Measurements from ENCODE around the gene ST3GAL3. TPM values are rescaled to one million over a fixed set of nuclear protein-coding genes. Genes with fewer than 3 reads are reported as not detected.
A peak's percentile ranks its signal among the peaks of the same experiment; 100 is the strongest.

The ST3GAL3 gene
- total and polyA plus RNA-seq, 11 donors: 14.4 to 31.7 (median 26.3) TPM

DNA sequence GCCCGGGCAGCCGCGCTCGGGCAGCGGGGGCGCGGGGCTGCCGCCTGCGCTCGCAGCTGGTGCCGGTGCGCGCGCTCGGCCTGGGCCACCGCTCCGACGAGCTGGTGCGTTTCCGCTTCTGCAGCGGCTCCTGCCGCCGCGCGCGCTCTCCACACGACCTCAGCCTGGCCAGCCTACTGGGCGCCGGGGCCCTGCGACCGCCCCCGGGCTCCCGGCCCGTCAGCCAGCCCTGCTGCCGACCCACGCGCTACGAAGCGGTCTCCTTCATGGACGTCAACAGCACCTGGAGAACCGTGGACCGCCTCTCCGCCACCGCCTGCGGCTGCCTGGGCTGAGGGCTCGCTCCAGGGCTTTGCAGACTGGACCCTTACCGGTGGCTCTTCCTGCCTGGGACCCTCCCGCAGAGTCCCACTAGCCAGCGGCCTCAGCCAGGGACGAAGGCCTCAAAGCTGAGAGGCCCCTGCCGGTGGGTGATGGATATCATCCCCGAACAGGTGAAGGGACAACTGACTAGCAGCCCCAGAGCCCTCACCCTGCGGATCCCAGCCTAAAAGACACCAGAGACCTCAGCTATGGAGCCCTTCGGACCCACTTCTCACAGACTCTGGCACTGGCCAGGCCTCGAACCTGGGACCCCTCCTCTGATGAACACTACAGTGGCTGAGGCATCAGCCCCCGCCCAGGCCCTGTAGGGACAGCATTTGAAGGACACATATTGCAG, 229.3 kb downstream of the ST3GAL3 start:
- 11 to 55% (median 29%) methylated on average over 10 to 56 of the region's 56 CpGs for WGBS, 4 donors
- TF ChIP-seq POLR2A (IDR thresholded peaks at IDR 0.05): no peak
- TF ChIP-seq, protein P1, sequence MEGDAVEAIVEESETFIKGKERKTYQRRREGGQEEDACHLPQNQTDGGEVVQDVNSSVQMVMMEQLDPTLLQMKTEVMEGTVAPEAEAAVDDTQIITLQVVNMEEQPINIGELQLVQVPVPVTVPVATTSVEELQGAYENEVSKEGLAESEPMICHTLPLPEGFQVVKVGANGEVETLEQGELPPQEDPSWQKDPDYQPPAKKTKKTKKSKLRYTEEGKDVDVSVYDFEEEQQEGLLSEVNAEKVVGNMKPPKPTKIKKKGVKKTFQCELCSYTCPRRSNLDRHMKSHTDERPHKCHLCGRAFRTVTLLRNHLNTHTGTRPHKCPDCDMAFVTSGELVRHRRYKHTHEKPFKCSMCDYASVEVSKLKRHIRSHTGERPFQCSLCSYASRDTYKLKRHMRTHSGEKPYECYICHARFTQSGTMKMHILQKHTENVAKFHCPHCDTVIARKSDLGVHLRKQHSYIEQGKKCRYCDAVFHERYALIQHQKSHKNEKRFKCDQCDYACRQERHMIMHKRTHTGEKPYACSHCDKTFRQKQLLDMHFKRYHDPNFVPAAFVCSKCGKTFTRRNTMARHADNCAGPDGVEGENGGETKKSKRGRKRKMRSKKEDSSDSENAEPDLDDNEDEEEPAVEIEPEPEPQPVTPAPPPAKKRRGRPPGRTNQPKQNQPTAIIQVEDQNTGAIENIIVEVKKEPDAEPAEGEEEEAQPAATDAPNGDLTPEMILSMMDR (IDR thresholded peaks at IDR 0.05): peak in 2 of 12 donors; percentile 5 to 6
- peak overlapping the region in 11 of 12 donors; percentile 18 to 57 (median 50) for H3K4me3 ChIP-seq
- H3K27ac ChIP-seq: no peak overlapping the region
- H3K4me1 ChIP-seq: peaks cover 3 to 32% (median 19%) of the 10 kb centered on the region in 12 donors
- intact Hi-C loops (cut with DNase I): loop anchor here in 4 of 10 donors (5.0 to 10.0 kb wide), 3 partner anchors 108 to 412 kb away; partner anchors contain the start of gene PTPRF (in 1 of the 4)
- H3K9me3 ChIP-seq: no peaks in the 10 kb centered on the region
- peak in 2 of 5 donors; percentile 53 to 54 for DNase-seq
- ATAC-seq: peak in 2 of 4 donors; percentile 37 to 41
- H3K36me3 ChIP-seq: no peaks in the 10 kb centered on the region
- H3K27me3 ChIP-seq: peaks cover 3 to 23% (median 9%) of the 10 kb centered on the region in 9 donors

DNA sequence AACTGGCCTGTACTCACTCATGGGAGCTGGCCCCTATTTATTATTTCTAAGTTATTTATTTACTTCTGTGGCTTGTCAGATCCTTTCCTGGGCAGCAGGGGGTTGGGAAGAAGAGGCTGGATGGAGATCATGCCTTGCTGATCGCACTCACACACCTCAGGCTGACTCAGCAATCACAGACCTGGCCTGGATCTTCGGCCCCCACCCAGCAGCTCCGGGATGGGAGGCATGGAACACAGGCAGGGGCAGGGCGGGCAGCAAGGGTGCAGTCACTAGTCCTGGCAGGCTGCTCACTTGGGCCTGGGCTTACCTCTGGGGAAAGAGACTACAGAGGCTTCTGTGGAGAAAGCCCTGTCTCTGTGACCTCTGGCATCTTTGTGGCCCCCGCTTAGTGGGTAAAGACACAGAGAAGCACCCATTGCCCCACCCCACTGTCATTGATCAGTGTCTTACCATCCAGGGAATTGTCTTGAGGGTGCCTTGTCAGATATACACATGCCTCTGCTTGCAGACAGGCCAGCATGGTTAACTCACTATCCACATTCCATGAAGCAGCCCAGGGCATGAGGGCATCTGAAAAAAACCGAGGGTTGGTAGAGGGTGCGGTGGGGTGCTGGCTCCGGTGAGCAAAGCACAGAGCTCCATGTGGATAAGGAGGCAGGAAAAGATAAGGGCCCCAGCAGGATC, 230.0 kb downstream of the ST3GAL3 start:
- H3K27ac ChIP-seq: no peak overlapping the region

DNA sequence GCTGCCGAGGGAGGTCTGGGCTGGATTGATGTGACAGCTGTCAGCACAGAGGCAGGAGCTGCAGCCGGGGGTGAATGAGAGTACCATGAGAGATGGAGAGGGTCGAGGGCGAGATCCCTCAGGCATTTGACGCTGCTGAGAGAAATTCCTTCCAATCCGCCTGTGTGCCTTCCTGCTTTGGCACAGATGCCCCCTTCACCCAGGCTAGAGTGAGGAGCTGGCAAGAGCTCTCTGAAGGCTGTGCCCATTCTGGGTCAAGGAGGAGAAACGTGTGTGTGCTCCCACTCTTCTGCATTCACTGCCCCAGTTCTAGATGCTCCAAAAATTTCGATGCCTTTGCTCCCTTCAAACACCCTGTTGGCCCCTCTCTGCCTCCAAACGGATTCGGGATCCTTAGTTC, 231.0 kb downstream of the ST3GAL3 start:
- TF ChIP-seq POLR2A (IDR thresholded peaks at IDR 0.05): no peak
- TF ChIP-seq, protein P1 (IDR thresholded peaks at IDR 0.05): no peak
- ATAC-seq: no peak
- Histone ChIP-seq H3K4me1 (peaks cover 3 to 27% (median 13%) of the 10 kb centered on the region in 12 donors), H3K36me3 (no peaks in the 10 kb centered on the region), H3K4me3 (no peak overlapping the region), H3K27me3 (peaks cover 3 to 20% (median 9%) of the 10 kb centered on the region in 9 donors), H3K27ac (no peak overlapping the region), H3K9me3 (no peaks in the 10 kb centered on the region)
- 71 to 86% (median 79%) methylated on average over 9 to 10 of the region's 10 CpGs for WGBS, 4 donors
- peak in 1 of 5 donors; percentile 13 for DNase-seq
- intact Hi-C loops (cut with DNase I): loop anchor here in 4 of 10 donors (5.0 to 10.0 kb wide), 3 partner anchors 106 to 414 kb away; partner anchors contain the start of gene PTPRF (in 1 of the 4)

More for the DNA sequence above, 230.0 kb downstream of the ST3GAL3 start:
- TF ChIP-seq, protein P1 (IDR thresholded peaks at IDR 0.05): no peak
- no peak for TF ChIP-seq POLR2A (IDR thresholded peaks at IDR 0.05)
- intact Hi-C loops (cut with DNase I): loop anchor here in 4 of 10 donors (5.0 to 10.0 kb wide), 3 partner anchors 107 to 413 kb away; partner anchors contain the start of gene PTPRF (in 1 of the 4)
- 91 to 95% (median 94%) methylated on average over 7 to 8 of the region's 8 CpGs for WGBS, 4 donors
- Histone ChIP-seq H3K27me3 (peaks cover 3 to 23% (median 9%) of the 10 kb centered on the region in 9 donors), H3K4me3 (no peak overlapping the region), H3K36me3 (no peaks in the 10 kb centered on the region), H3K9me3 (no peaks in the 10 kb centered on the region), H3K4me1 (peaks cover 3 to 32% (median 19%) of the 10 kb centered on the region in 12 donors)
- ATAC-seq (no peak), DNase-seq (no peak)
